ENCODE results near the gene PPM1N.

The PPM1N gene

GRCh38 chr19:45528744-45529419 lies 30.6 kb downstream of the PPM1N start:
- H3K9me3 Mint-ChIP-seq = peaks cover 9% of the 10 kb centered on the region
- H3K4me1 Mint-ChIP-seq (ENCODE audit: low read depth) = peaks cover 43% of the 10 kb centered on the region

GRCh38 chr19:45529420-45529785 lies 31.2 kb downstream of the PPM1N start:
- peaks cover 8% of the 10 kb centered on the region for H3K27me3 Mint-ChIP-seq
- no peak overlapping the region for H3K4me3 Mint-ChIP-seq
- H3K36me3 Mint-ChIP-seq (ENCODE audit: low read depth) = peaks cover 43% of the 10 kb centered on the region
- intact Hi-C loops (cut with micrococcal nuclease) = loop anchor here (10.0 kb wide), 1 partner anchor 115 kb away; no protein-coding TSS in a partner anchor
- no peak overlapping the region for H3K27ac Mint-ChIP-seq
- H3K4me1 Mint-ChIP-seq (ENCODE audit: low read depth) = peaks cover 38% of the 10 kb centered on the region
- H3K9me3 Mint-ChIP-seq = peaks cover 9% of the 10 kb centered on the region

More at GRCh38 chr19:45528744-45529419, 30.6 kb downstream of the PPM1N start:
- H3K27me3 Mint-ChIP-seq = peaks cover 8% of the 10 kb centered on the region
- peaks cover 48% of the 10 kb centered on the region for H3K36me3 Mint-ChIP-seq (ENCODE audit: low read depth)
- H3K4me3 Mint-ChIP-seq = no peak overlapping the region
- no peak overlapping the region for H3K27ac Mint-ChIP-seq
- intact Hi-C loops (cut with micrococcal nuclease) = loop anchor here (10.0 kb wide), 1 partner anchor 116 kb away; no protein-coding TSS in a partner anchor

GRCh38 chr19:45531349-45531748 lies 33.1 kb downstream of the PPM1N start:
- no peak overlapping the region for H3K27ac Mint-ChIP-seq
- peaks cover 26% of the 10 kb centered on the region for H3K4me1 Mint-ChIP-seq (ENCODE audit: low read depth)
- H3K27me3 Mint-ChIP-seq = peaks cover 8% of the 10 kb centered on the region
- H3K36me3 Mint-ChIP-seq (ENCODE audit: low read depth) = peaks cover 23% of the 10 kb centered on the region
- H3K9me3 Mint-ChIP-seq = peaks cover 9% of the 10 kb centered on the region
- no peak overlapping the region for H3K4me3 Mint-ChIP-seq
- intact Hi-C loops (cut with micrococcal nuclease) = no loop called here

- Mint-ChIP-seq H3K4me3 (no peak overlapping the region), H3K27ac (no peak overlapping the region), H3K9me3 (peaks cover 10% of the 10 kb centered on the region), H3K27me3 (no peaks in the 10 kb centered on the region), H3K36me3 (ENCODE audit: low read depth) (peaks cover 13% of the 10 kb centered on the region), H3K4me1 (ENCODE audit: low read depth) (no peaks in the 10 kb centered on the region)
- intact Hi-C loops (cut with micrococcal nuclease) = no loop called here
Measured at GRCh38 chr19:45539459-45539858, 41.2 kb downstream of the PPM1N start.

GRCh38 chr19:45542234-45542668 lies 44.0 kb downstream of the PPM1N start:
- Mint-ChIP-seq H3K36me3 (ENCODE audit: low read depth) (peaks cover 13% of the 10 kb centered on the region), H3K27me3 (no peaks in the 10 kb centered on the region), H3K4me1 (ENCODE audit: low read depth) (peaks cover 7% of the 10 kb centered on the region), H3K27ac (no peak overlapping the region), H3K4me3 (no peak overlapping the region), H3K9me3 (peaks cover 10% of the 10 kb centered on the region)
- intact Hi-C loops (cut with micrococcal nuclease) = no loop called here

- Mint-ChIP-seq H3K27ac (no peak overlapping the region), H3K27me3 (peaks cover 2% of the 10 kb centered on the region), H3K36me3 (ENCODE audit: low read depth) (peaks cover 18% of the 10 kb centered on the region), H3K4me3 (no peak overlapping the region), H3K4me1 (ENCODE audit: low read depth) (peaks cover 40% of the 10 kb centered on the region), H3K9me3 (no peaks in the 10 kb centered on the region)
- intact Hi-C loops (cut with micrococcal nuclease) = no loop called here
Measured at GRCh38 chr19:45547211-45547770, 49.0 kb downstream of the PPM1N start.

- Mint-ChIP-seq H3K27me3 (peaks cover 2% of the 10 kb centered on the region), H3K4me1 (ENCODE audit: low read depth) (peaks cover 40% of the 10 kb centered on the region), H3K27ac (no peak overlapping the region), H3K9me3 (no peaks in the 10 kb centered on the region), H3K36me3 (ENCODE audit: low read depth) (peaks cover 26% of the 10 kb centered on the region), H3K4me3 (no peak overlapping the region)
- intact Hi-C loops (cut with micrococcal nuclease) = no loop called here
Measured at GRCh38 chr19:45547965-45548609, 49.8 kb downstream of the PPM1N start.

Data from dendritic cell treated with granulocyte-macrophage colony-stimulating factor and Interleukin-4, amounts not matched to agents 40 ng/mL and 50 ng/mL, for 4 days (primary cell).